Measurements from ENCODE around the gene ROBO2.

GRCh38 chr3:77324105-77324504 lies 284.2 kb downstream of the ROBO2 start:
- TF ChIP-seq CTCF (conservative IDR thresholded peaks at IDR 0.05) (no peak), ZFX (IDR thresholded peaks at IDR 0.05) (no peak)
